HG03064 (cell line): ENCODE results near the gene IRF4.

Experiments
- ATAC-seq: cut with Tn5 transposase; IDR thresholded peaks from one replicate; pipeline ENCODE4 v1.9.1; 2021; ENCODE audit warnings: low read depth; ENCODE audit not compliant: unreplicated experiment

IRF4 gene

DNA sequence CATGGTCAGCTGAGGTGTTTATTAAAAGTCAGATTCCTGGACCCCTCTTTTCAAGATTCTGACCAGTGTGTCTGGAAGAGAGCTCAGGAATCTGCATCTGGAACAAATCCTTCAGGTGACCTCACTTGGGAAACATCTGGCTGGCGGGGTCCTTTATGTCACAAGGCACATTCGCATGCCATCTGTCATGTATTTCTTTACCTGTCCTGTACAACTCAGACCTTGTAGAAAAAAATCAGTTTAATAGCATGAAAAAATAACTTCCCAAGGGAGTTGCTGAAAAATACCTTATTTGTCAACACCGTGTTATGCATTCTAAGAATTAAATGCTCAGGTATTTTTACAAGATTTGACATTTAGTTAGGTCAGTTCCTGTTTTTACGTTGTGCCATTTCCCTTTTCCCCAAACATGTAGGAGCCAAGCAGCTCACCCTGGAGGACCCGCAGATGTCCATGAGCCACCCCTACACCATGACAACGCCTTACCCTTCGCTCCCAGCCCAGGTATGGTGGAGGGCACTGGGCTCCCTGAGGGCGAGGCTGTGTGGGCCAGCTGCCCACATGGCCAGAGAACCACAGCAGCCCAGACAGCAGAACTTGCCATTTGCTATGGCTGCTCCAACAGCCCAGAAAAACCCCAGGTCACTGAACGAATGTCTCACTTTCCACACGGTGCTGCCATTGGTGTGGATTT lies 4.0 kb downstream of the IRF4 start:
- no peak for ATAC-seq

DNA sequence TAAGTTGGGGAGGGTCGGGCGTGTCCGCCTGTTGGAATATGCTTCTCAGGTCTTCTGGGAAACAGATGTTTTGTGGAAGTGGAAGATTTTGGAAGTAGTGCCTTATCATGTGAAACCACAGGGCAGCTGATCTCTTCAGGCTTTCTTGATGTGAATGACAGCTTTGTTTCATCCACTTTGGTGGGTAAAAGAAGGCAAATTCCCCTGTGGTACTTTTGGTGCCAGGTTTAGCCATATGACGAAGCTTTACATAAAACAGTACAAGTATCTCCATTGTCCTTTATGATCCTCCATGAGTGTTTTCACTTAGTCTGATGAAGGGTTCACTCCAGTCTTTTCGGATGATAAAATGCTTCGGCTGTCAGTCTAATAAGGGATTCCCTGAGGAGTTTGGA lies 4.6 kb downstream of the IRF4 start:
- no peak for ATAC-seq

DNA sequence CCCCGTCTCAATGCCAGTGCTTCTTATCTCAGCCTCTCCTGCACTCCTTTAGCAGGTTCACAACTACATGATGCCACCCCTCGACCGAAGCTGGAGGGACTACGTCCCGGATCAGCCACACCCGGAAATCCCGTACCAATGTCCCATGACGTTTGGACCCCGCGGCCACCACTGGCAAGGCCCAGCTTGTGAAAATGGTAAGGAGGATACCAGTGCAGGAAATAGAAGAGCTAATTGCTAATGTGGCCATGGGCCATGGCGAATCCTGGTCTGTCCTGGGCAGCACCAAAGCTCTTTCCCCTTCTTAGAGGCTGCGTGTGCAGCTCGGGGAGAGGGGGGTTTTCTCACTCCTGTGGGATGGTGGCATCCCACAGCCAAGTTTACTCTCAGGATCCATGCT lies 5.5 kb downstream of the IRF4 start:
- ATAC-seq, result no peak

DNA sequence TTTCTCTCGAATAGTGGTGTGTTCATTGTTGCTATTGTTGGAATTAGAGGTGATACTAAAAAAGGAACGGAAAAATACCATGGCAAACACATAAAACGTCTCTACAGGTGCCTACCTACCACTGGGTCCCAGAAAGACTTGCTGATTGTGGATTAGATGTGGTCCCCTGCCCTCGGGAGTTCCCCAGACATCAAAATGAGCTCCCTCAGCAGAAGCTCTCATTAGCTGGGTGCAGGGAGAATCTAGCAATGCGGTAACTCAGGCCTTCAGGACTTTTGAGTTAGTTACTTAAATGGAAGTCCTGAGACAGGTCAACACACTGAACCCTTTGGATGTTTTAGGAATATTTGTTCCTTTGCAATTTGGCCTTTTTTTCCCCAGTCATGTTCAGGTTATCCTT lies 6.1 kb downstream of the IRF4 start:
- no peak for ATAC-seq

DNA sequence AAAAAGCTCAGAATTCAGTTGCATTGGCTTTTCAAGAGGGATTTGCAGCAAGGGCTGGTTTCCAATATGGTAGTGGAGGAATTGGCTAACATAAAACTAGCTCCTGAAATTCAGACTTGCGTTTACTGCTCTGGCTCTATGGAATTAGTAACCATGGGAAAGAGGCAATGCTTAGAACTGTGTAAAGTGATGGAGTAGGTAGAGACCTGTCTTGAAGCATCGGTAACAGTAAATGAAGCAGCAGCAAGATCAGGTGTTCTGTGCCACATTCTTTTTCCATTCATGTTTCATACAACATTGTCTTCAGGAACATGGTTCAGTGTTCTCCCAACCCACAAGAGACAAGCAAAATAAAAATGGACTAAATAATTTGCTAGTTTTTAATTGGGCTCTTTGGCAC lies 6.5 kb downstream of the IRF4 start:
- ATAC-seq, result no peak

DNA sequence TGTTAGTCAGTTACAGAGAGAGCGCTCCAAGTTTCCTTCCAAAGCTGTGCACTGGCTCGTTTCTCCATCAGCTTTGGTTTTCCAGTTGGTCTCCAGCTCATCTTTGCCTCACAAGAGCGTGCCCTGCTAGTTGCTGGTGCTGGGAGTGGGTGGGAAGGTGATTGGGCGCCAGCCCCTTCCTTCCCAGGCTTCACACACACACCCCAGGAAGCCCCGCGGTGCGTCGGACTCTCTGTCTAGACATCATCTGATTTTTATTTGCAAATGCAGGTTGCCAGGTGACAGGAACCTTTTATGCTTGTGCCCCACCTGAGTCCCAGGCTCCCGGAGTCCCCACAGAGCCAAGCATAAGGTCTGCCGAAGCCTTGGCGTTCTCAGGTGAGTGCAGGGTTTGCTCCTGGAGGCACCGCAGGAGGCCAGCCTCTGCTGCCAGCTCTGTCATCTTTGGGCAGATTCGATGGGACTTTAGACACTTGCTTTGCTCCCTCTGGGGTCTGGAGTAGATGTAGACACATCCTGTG lies 7.1 kb downstream of the IRF4 start:
- ATAC-seq, result no peak

DNA sequence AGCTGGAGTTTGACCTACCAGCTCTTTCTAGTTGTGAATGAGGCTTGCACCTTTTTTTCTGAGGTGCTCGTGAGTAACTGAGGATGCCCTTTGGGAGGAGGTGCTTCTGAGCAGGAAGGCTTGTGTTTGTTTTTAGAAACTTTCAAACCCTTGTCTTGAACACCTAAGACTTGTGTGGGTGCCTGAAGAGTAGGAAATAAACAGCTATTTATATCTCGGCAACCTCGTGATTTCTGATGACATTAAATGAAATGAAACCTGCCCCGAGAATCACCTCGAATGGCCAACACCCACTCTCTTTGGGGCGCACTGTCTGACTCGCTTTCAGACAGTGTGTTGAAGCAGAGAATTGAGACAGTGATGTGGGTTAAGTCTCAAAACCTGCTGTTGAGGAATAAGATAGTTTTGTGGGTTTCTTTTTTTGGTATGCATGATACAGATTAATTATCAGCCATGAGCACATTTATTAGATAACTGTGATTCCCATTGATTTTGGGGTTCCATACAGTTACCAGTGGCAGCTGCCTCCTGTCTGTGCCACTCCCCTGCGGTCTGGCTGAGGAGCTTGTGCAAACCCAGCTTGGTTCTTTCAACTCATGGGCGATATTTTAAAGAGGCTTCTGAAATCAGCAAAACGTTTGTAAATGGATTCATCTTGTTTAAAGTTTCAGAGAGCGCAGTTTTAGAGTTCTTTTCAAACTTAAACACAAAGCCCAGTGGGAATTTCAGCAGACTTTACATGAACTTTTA lies 8.4 kb downstream of the IRF4 start:
- no peak for ATAC-seq

DNA sequence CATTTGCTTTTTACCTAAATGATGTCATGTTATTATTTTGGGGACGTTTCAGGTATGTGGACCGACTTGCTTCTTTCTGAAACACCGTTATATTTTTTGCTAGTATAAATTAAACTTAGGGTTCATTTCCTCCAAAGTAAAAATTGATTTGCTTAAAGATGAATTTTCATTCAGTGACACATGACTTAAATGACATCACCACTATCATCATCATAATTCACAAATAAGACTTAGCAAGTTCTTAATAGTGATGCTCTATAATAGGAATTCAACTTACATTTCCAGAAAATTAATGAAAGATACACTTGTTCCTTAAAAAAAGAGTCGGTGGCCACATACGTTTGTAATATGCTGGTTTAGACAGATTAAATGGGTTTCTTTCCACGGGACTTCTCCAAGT lies 9.3 kb downstream of the IRF4 start:
- no peak for ATAC-seq

DNA sequence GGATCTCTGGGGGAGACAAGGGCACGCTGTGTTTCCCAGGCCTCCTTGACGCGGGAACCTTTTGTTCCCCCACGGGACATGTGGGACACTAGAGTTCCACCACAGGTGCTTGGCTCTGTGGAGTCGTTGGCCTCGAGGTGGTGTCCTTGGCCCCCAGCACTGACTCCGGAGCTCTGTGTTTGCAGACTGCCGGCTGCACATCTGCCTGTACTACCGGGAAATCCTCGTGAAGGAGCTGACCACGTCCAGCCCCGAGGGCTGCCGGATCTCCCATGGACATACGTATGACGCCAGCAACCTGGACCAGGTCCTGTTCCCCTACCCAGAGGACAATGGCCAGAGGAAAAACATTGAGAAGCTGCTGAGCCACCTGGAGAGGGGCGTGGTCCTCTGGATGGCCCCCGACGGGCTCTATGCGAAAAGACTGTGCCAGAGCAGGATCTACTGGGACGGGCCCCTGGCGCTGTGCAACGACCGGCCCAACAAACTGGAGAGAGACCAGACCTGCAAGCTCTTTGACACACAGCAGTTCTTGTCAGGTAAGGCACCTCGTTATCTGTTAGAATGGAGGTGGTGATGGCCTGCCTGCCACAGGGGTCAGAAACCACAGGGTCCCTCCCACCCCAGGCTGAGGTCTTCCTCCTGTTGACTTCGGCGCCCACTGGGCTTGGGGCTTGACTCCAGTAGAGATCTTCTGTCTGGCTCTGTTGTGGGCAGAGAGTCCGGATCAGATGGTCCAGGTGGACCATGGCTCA lies 9.9 kb downstream of the IRF4 start:
- no peak for ATAC-seq

DNA sequence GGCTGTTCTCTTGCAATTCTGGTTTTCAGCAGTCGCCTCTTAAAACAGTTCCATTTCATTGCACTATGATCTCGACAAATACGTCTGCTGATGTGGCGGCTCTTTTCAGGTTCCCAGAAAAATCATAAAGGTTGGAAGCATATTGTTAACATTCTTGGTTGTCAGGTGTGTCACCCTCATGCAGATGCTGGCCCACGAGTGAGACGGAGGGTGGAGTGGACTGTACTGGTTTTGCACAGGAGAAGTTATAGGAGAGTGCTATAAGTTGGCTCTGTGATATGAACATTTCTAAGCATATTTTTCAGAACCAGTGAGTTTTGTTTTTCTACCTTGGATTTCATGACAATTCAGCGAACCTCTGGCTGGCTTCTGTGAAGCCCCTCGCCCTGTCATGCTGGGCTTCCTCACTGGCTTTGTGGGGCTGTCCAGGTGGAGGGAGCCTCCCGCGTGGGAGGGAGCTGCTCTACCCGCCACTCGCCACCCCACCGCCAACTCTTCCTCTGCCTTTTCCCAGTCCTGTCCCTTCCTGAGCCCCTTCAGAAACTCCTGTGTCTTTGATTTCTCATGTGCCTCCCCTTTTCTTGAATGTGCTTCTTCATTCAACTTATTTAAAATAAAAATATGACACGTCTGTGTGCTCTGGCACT lies 10.6 kb downstream of the IRF4 start:
- ATAC-seq, result no peak

DNA sequence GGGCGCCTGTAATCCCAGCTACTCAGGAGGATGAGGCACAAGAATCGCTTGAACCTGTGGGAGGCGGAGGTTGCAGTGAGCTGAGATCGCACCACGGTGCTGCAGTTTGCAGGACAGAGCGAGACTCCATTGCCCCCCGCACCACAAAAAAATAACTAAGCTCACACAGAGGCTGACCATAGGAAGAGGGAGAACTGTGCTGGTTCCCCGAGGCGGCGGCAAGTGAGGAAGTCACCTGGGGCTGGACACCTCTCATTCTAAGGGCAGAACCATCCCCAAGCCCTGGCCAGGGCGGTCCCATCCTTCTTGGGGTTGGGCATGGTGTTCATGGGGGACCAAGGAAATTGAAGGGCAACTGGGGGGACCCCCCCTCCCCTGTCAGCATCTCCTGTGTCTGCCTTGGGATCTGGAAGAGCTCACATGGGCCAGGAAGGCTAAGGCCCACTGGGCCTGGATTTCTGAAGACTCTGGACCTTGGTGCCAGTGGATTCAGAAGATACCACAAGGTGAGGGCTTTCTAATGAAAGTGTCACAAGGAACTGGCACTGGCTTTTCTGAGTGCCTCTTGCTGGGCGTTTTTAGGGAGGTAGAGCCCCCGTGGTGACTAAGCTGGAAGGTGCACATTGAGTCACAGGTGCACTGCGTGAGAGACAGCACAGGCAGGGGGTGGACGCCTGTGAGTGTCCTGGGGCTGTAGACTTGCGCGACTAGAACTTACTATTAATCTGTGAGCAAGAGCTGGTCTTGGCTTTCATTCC lies 11.5 kb downstream of the IRF4 start:
- no peak for ATAC-seq

DNA sequence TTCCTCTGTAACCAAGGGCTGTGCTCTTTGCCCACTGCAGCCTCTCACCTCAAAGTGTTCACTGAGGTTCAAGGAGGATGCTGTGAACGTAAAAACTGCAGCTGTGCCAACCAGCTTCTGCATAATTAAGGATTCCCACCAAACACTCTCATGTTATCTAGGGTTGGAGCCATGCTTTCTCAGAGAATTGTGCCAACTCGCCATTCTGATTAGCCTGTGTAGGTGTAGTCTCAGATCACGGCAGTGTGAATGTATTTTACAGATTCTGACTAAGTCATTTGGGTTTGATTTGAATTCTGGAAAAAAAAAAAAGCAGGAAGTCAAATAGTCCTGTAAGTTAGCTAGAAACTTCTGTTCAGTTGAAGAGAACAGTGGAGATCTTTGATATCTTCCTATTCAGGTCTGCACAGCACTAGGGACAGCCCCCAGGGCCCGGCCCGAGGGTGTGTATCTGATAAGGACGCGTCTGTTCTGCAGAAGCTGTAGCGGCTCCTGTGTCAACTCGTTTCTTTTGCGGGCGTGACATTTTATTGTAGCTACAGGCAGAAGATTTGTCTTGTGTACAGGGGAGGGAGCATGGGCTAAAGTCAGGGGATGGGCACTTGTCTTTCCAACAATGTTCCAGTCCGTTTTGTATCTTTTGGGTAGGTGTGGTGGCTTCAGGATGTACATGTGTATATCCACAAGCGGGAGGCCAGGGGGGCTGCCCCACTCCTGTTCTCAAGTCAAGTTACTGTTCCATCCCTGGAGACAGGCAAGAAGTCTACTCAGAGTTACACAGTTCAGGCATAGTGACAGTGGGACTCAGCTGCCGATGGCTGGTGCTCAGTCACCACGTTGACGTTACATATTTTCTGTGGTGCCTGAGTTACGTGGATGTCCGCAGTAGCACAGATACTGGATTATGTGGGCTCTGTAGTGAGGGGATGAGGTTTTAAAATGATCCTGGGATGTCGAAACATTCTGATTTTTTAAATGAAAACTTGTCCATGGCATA lies 12.4 kb downstream of the IRF4 start:
- no peak for ATAC-seq

DNA sequence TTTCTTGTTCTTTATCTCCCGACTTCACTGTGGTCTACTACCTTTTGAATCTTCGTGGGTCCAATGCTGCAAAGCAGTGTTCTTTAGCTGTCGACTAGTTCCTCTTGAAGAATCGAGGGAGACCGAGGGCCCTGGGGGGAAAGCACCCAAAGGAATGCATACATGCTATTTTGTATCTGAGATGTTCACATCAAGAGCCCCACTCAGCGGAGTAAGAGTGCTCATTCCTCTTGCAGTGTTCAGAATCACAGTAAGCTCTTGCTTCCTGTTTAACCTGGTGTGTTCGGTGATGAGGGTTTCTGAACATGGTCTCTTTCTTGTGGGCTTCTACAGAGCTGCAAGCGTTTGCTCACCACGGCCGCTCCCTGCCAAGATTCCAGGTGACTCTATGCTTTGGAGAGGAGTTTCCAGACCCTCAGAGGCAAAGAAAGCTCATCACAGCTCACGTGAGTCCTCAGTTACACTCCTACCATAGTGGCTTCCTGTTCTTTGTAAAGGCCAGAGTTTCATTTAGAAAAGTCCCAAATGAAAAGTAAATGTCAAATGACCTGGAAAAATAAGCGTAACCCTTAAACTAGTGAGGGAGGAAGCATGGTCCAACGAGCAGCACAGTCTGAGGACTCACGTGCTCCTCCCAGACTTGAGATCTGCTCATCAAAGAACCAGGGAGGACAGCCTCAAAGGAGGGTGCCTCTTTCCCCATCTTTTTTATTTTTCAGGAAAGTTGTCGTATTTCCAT lies 13.3 kb downstream of the IRF4 start:
- ATAC-seq, result no peak

DNA sequence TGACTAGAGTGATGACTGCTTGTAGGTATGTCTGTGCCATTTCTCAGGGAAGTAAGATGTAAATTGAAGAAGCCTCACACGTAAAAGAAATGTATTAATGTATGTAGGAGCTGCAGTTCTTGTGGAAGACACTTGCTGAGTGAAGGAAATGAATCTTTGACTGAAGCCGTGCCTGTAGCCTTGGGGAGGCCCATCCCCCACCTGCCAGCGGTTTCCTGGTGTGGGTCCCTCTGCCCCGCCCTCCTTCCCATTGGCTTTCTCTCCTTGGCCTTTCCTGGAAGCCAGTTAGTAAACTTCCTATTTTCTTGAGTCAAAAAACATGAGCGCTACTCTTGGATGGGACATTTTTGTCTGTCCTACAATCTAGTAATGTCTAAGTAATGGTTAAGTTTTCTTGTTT lies 16.6 kb downstream of the IRF4 start:
- ATAC-seq, result no peak

DNA sequence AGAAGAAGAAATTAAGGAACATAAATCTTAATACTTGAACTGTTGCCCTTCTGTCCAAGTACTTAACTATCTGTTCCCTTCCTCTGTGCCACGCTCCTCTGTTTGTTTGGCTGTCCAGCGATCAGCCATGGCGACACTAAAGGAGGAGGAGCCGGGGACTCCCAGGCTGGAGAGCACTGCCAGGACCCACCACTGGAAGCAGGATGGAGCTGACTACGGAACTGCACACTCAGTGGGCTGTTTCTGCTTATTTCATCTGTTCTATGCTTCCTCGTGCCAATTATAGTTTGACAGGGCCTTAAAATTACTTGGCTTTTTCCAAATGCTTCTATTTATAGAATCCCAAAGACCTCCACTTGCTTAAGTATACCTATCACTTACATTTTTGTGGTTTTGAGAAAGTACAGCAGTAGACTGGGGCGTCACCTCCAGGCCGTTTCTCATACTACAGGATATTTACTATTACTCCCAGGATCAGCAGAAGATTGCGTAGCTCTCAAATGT lies 17.1 kb downstream of the IRF4 start:
- no peak for ATAC-seq

DNA sequence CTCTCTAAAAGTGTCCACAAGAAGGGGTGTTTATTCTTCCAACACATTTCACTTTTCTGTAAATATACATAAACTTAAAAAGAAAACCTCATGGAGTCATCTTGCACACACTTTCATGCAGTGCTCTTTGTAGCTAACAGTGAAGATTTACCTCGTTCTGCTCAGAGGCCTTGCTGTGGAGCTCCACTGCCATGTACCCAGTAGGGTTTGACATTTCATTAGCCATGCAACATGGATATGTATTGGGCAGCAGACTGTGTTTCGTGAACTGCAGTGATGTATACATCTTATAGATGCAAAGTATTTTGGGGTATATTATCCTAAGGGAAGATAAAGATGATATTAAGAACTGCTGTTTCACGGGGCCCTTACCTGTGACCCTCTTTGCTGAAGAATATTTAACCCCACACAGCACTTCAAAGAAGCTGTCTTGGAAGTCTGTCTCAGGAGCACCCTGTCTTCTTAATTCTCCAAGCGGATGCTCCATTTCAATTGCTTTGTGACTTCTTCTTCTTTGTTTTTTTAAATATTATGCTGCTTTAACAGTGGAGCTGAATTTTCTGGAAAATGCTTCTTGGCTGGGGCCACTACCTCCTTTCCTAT lies 17.9 kb downstream of the IRF4 start:
- ATAC-seq, result no peak

DNA sequence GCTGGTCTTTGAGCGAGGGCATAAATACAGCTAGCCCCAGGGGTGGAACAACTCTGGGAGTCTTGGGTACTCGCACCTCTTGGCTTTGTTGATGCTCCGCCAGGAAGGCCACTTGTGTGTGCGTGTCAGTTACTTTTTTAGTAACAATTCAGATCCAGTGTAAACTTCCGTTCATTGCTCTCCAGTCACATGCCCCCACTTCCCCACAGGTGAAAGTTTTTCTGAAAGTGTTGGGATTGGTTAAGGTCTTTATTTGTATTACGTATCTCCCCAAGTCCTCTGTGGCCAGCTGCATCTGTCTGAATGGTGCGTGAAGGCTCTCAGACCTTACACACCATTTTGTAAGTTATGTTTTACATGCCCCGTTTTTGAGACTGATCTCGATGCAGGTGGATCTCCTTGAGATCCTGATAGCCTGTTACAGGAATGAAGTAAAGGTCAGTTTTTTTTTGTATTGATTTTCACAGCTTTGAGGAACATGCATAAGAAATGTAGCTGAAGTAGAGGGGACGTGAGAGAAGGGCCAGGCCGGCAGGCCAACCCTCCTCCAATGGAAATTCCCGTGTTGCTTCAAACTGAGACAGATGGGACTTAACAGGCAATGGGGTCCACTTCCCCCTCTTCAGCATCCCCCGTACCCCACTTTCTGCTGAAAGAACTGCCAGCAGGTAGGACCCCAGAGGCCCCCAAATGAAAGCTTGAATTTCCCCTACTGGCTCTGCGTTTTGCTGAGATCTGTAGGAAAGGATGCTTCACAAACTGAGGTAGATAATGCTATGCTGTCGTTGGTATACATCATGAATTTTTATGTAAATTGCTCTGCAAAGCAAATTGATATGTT lies 19.2 kb downstream of the IRF4 start:
- ATAC-seq, result no peak
